Ishikawa (cell line): Measurements from ENCODE around the gene LRRFIP2.

Experiments used
- CEBPB ChIP-seq: IDR thresholded peaks from 2 replicates; pipeline ENCODE4 v1.6.1; 2012
- CREB1 ChIP-seq: IDR thresholded peaks from 2 replicates; pipeline ENCODE4 v1.6.1; 2012; ENCODE audit warnings: low read depth
- EGR1 ChIP-seq: IDR thresholded peaks from 2 replicates; pipeline ENCODE4 v1.6.1; 2012
- EP300 ChIP-seq: IDR thresholded peaks from 2 replicates; pipeline ENCODE4 v1.6.1; 2012; ENCODE audit warnings: borderline replicate concordance
- FOXM1 ChIP-seq: IDR thresholded peaks from 2 replicates; pipeline ENCODE4 v1.6.1; 2012; ENCODE audit warnings: low read depth, borderline replicate concordance
- MAX ChIP-seq: IDR thresholded peaks from 2 replicates; pipeline ENCODE4 v1.6.1; 2012
- NFIC ChIP-seq: IDR thresholded peaks from 2 replicates; pipeline ENCODE4 v1.6.1; 2012
- RAD21 ChIP-seq: IDR thresholded peaks from 2 replicates; pipeline ENCODE4 v1.6.1; 2012; ENCODE audit warnings: low read depth
- REST ChIP-seq: IDR thresholded peaks from 2 replicates; pipeline ENCODE4 v1.6.1; 2012; ENCODE audit warnings: low read depth, mild to moderate bottlenecking
- TAF1 ChIP-seq: IDR thresholded peaks from 2 replicates; pipeline ENCODE4 v1.6.1; 2012; ENCODE audit warnings: low read depth, mild to moderate bottlenecking
- TCF12 ChIP-seq: IDR thresholded peaks from 2 replicates; pipeline ENCODE4 v1.6.1; 2012; ENCODE audit warnings: low read depth
- TEAD4 ChIP-seq: IDR thresholded peaks from 2 replicates; pipeline ENCODE4 v1.6.1; 2012
- USF1 ChIP-seq: IDR thresholded peaks from 2 replicates; pipeline ENCODE4 v1.6.1; 2012
- YY1 ChIP-seq: IDR thresholded peaks from 2 replicates; pipeline ENCODE4 v1.6.1; 2012; ENCODE audit warnings: low read depth
- ZBTB7A ChIP-seq: IDR thresholded peaks from 2 replicates; pipeline ENCODE4 v1.6.1; 2012; ENCODE audit warnings: low read depth

LRRFIP2 gene

GRCh38 chr3:37098884-37099283 lies 75.5 kb downstream of the LRRFIP2 start:
- TF ChIP-seq EP300, result no peak
- TF ChIP-seq TCF12, result no peak
- TF ChIP-seq TAF1, result no peak
- no peak for TF ChIP-seq NFIC

- TF ChIP-seq MAX (no peak), TCF12 (no peak), FOXM1 (no peak), EP300 (no peak), RAD21 (no peak), CEBPB (no peak), REST (no peak), ZBTB7A (no peak), TEAD4 (no peak), NFIC (no peak), USF1 (no peak), EGR1 (no peak), CREB1 (no peak), TAF1 (no peak), YY1 (no peak)
These were observed 76.6 kb downstream of the LRRFIP2 start for GRCh38 chr3:37097776-37098175.

- no peak for TF ChIP-seq MAX
- TF ChIP-seq CEBPB, result no peak
- no peak for TF ChIP-seq CREB1
- no peak for TF ChIP-seq ZBTB7A
- TF ChIP-seq FOXM1, result no peak
- TF ChIP-seq EGR1, result no peak
These were observed 77.4 kb downstream of the LRRFIP2 start for GRCh38 chr3:37096975-37097374.

- no peak for TF ChIP-seq TCF12
- TF ChIP-seq EGR1, result no peak
These were observed 78.1 kb downstream of the LRRFIP2 start for GRCh38 chr3:37096288-37096687.

- TF ChIP-seq TEAD4 (no peak), YY1 (no peak), REST (no peak), TAF1 (no peak), EP300 (no peak), CREB1 (no peak), NFIC (no peak), RAD21 (no peak), MAX (no peak), ZBTB7A (no peak), FOXM1 (no peak), CEBPB (no peak), TCF12 (no peak), USF1 (no peak), EGR1 (no peak)
These were observed 79.7 kb downstream of the LRRFIP2 start for GRCh38 chr3:37094636-37095035.

- TF ChIP-seq REST, result no peak
- TF ChIP-seq TEAD4, result no peak
- no peak for TF ChIP-seq NFIC
- no peak for TF ChIP-seq USF1
- no peak for TF ChIP-seq CEBPB
- TF ChIP-seq ZBTB7A, result no peak
- TF ChIP-seq EP300, result no peak
- no peak for TF ChIP-seq CREB1
- no peak for TF ChIP-seq FOXM1
- TF ChIP-seq EGR1, result no peak
- TF ChIP-seq TCF12, result no peak
- no peak for TF ChIP-seq RAD21
- TF ChIP-seq TAF1, result no peak
- TF ChIP-seq YY1, result no peak
- no peak for TF ChIP-seq MAX
These were observed 80.9 kb downstream of the LRRFIP2 start for GRCh38 chr3:37093481-37093880.
